HUES6 (cell line): ENCODE measurements around the gene SPPL2C.

Experiments
- H3K27ac ChIP-seq: 2 replicates; pipeline ENCODE4 v1.7.0; 2013; ENCODE audit warnings: low read depth, mild to moderate bottlenecking, low read length, inconsistent platforms
- H3K27me3 ChIP-seq: 2 replicates; pipeline ENCODE4 v1.6.1; 2013; ENCODE audit warnings: low read length; ENCODE audit not compliant: control insufficient read depth, insufficient read depth
- H3K36me3 ChIP-seq: 2 replicates; pipeline ENCODE4 v1.6.1; 2013; ENCODE audit warnings: low read length; ENCODE audit not compliant: control insufficient read depth, insufficient read depth
- H3K4me1 ChIP-seq: 2 replicates; pipeline ENCODE4 v1.6.1; 2013; ENCODE audit warnings: low read length; ENCODE audit not compliant: control insufficient read depth, insufficient read depth
- H3K4me3 ChIP-seq: 2 replicates; pipeline ENCODE4 v1.5.1; 2013; ENCODE audit warnings: low read depth, low read length
- H3K9ac ChIP-seq: one replicate; pipeline ENCODE4 v1.6.1; 2013; ENCODE audit warnings: mild to moderate bottlenecking, low read length
- H3K9me3 ChIP-seq: 2 replicates; pipeline ENCODE4 v1.6.1; 2013; ENCODE audit warnings: low read depth, low read length; ENCODE audit not compliant: control insufficient read depth, insufficient read depth

Gene SPPL2C

GRCh38 chr17:45867171-45867570, 22.5 kb downstream of the SPPL2C start:
- H3K27me3 ChIP-seq, result no peaks in the 10 kb centered on the region
- no peaks in the 10 kb centered on the region for H3K9me3 ChIP-seq
- H3K36me3 ChIP-seq, result no peaks in the 10 kb centered on the region
- H3K4me1 ChIP-seq, result peaks cover 27% of the 10 kb centered on the region
- no peak overlapping the region for H3K9ac ChIP-seq
- no peak overlapping the region for H3K4me3 ChIP-seq
- no peak overlapping the region for H3K27ac ChIP-seq

GRCh38 chr17:45867702-45868101, 23.0 kb downstream of the SPPL2C start:
- H3K9ac ChIP-seq, result no peak overlapping the region

GRCh38 chr17:45868276-45868675, 23.6 kb downstream of the SPPL2C start:
- H3K4me3 ChIP-seq, result no peak overlapping the region
- no peaks in the 10 kb centered on the region for H3K27me3 ChIP-seq
- no peaks in the 10 kb centered on the region for H3K9me3 ChIP-seq
- H3K9ac ChIP-seq, result no peak overlapping the region
- no peak overlapping the region for H3K27ac ChIP-seq
- H3K36me3 ChIP-seq, result no peaks in the 10 kb centered on the region
- H3K4me1 ChIP-seq, result peaks cover 27% of the 10 kb centered on the region

More at GRCh38 chr17:45867702-45868101, 23.0 kb downstream of the SPPL2C start:
- no peaks in the 10 kb centered on the region for H3K9me3 ChIP-seq
- no peak overlapping the region for H3K4me3 ChIP-seq
- H3K27ac ChIP-seq, result no peak overlapping the region
- H3K36me3 ChIP-seq, result no peaks in the 10 kb centered on the region
- no peaks in the 10 kb centered on the region for H3K27me3 ChIP-seq
- peaks cover 27% of the 10 kb centered on the region for H3K4me1 ChIP-seq

- Histone ChIP-seq H3K27ac (no peak overlapping the region), H3K9me3 (no peaks in the 10 kb centered on the region), H3K4me1 (peaks cover 20% of the 10 kb centered on the region), H3K9ac (no peak overlapping the region), H3K4me3 (no peak overlapping the region), H3K27me3 (no peaks in the 10 kb centered on the region), H3K36me3 (no peaks in the 10 kb centered on the region)
Measured at GRCh38 chr17:45869676-45870341, 25.1 kb downstream of the SPPL2C start.

- Histone ChIP-seq H3K4me3 (no peak overlapping the region), H3K27me3 (no peaks in the 10 kb centered on the region), H3K36me3 (no peaks in the 10 kb centered on the region), H3K4me1 (peaks cover 13% of the 10 kb centered on the region), H3K9me3 (no peaks in the 10 kb centered on the region), H3K27ac (no peak overlapping the region), H3K9ac (no peak overlapping the region)
Measured at GRCh38 chr17:45870342-45870974, 25.8 kb downstream of the SPPL2C start.

- Histone ChIP-seq H3K9me3 (no peaks in the 10 kb centered on the region), H3K4me1 (peaks cover 9% of the 10 kb centered on the region), H3K9ac (no peak overlapping the region), H3K27ac (no peak overlapping the region), H3K36me3 (no peaks in the 10 kb centered on the region), H3K27me3 (no peaks in the 10 kb centered on the region), H3K4me3 (no peak overlapping the region)
Measured at GRCh38 chr17:45871718-45872117, 27.0 kb downstream of the SPPL2C start.

- H3K4me3 ChIP-seq, result no peak overlapping the region
- H3K9ac ChIP-seq, result no peak overlapping the region
- H3K9me3 ChIP-seq, result no peaks in the 10 kb centered on the region
- no peaks in the 10 kb centered on the region; the same call in 1 of the 2 replicates for H3K27me3 ChIP-seq
- H3K36me3 ChIP-seq, result no peaks in the 10 kb centered on the region
- peaks cover 9% of the 10 kb centered on the region for H3K4me1 ChIP-seq
- no peak overlapping the region for H3K27ac ChIP-seq
Measured at GRCh38 chr17:45873728-45874127, 29.0 kb downstream of the SPPL2C start.

GRCh38 chr17:45874151-45874550, 29.5 kb downstream of the SPPL2C start:
- Histone ChIP-seq H3K9ac (no peak overlapping the region), H3K36me3 (no peaks in the 10 kb centered on the region), H3K27ac (no peak overlapping the region), H3K27me3 (no peaks in the 10 kb centered on the region; the same call in 1 of the 2 replicates), H3K9me3 (no peaks in the 10 kb centered on the region), H3K4me1 (peaks cover 9% of the 10 kb centered on the region), H3K4me3 (no peak overlapping the region)

- Histone ChIP-seq H3K27ac (no peak overlapping the region), H3K4me1 (no peaks in the 10 kb centered on the region), H3K4me3 (no peak overlapping the region), H3K36me3 (no peaks in the 10 kb centered on the region), H3K9me3 (no peaks in the 10 kb centered on the region), H3K27me3 (peaks cover 2% of the 10 kb centered on the region; the same call in 1 of the 2 replicates), H3K9ac (no peak overlapping the region)
Measured at GRCh38 chr17:45876539-45876938, 31.9 kb downstream of the SPPL2C start.

- Histone ChIP-seq H3K4me1 (no peaks in the 10 kb centered on the region), H3K27me3 (peaks cover 2% of the 10 kb centered on the region; the same call in 1 of the 2 replicates), H3K9me3 (no peaks in the 10 kb centered on the region), H3K9ac (no peak overlapping the region), H3K36me3 (no peaks in the 10 kb centered on the region), H3K27ac (no peak overlapping the region), H3K4me3 (no peak overlapping the region)
Measured at GRCh38 chr17:45877467-45877866, 32.8 kb downstream of the SPPL2C start.

GRCh38 chr17:45883063-45883462, 38.4 kb downstream of the SPPL2C start:
- H3K36me3 ChIP-seq, result no peaks in the 10 kb centered on the region
- H3K9ac ChIP-seq, result no peak overlapping the region
- H3K9me3 ChIP-seq, result no peaks in the 10 kb centered on the region
- H3K4me1 ChIP-seq, result no peaks in the 10 kb centered on the region
- no peak overlapping the region for H3K27ac ChIP-seq
- peaks cover 2% of the 10 kb centered on the region; the same call in 1 of the 2 replicates for H3K27me3 ChIP-seq
- no peak overlapping the region for H3K4me3 ChIP-seq
